HEK293 (cell line): Measurements from ENCODE around the gene CLGN.
A peak's percentile ranks its signal among the peaks of the same experiment; 100 is the strongest.

Source experiments
- BCL11B ChIP-seq: fragments of 450-650 bp; formaldehyde crosslinking; IDR thresholded peaks from 2 replicates; pipeline ENCODE4 v1.5.1; 2016; ENCODE audit warnings: low read depth, missing biosample characterization, missing genetic modification characterization
- IKZF3 ChIP-seq: fragments of 450-650 bp; IDR thresholded peaks from 2 replicates; pipeline ENCODE4 v1.5.0; 2018; ENCODE audit warnings: missing biosample characterization, mild to moderate bottlenecking, missing genetic modification characterization, moderate library complexity
- OVOL3 ChIP-seq: fragments of 450-650 bp; formaldehyde crosslinking; IDR thresholded peaks from 2 replicates; pipeline ENCODE4 v1.5.1; 2016; ENCODE audit warnings: missing biosample characterization, missing genetic modification characterization
- SCRT1 ChIP-seq: fragments of 450-650 bp; formaldehyde crosslinking; IDR thresholded peaks from 2 replicates; pipeline ENCODE4 v1.5.1; 2016; ENCODE audit warnings: missing biosample characterization, missing genetic modification characterization, borderline replicate concordance
- ZBTB17 ChIP-seq: fragments of 450-650 bp; formaldehyde crosslinking; IDR thresholded peaks from 2 replicates; pipeline ENCODE4 v1.5.1; 2016; ENCODE audit warnings: missing biosample characterization, missing genetic modification characterization
- ZNF146 ChIP-seq: fragments of 450-650 bp; formaldehyde crosslinking; IDR thresholded peaks from 2 replicates; pipeline ENCODE4 v1.5.1; 2016; ENCODE audit warnings: missing biosample characterization, missing genetic modification characterization
- ZNF2 ChIP-seq: fragments of 450-650 bp; formaldehyde crosslinking; IDR thresholded peaks from 2 replicates; pipeline ENCODE4 v1.5.1; 2016; ENCODE audit warnings: missing biosample characterization, missing genetic modification characterization
- ZNF221 ChIP-seq: fragments of 450-650 bp; formaldehyde crosslinking; IDR thresholded peaks from 2 replicates; pipeline ENCODE4 v1.5.1; 2017; ENCODE audit warnings: missing biosample characterization, missing genetic modification characterization, borderline replicate concordance
- ZNF248 ChIP-seq: fragments of 450-650 bp; formaldehyde crosslinking; IDR thresholded peaks from 2 replicates; pipeline ENCODE4 v1.5.1; 2017; ENCODE audit warnings: missing biosample characterization, missing genetic modification characterization
- ZNF311 ChIP-seq: fragments of 450-650 bp; formaldehyde crosslinking; IDR thresholded peaks from 2 replicates; pipeline ENCODE4 v1.5.1; 2017; ENCODE audit warnings: missing biosample characterization, missing genetic modification characterization, borderline replicate concordance
- ZNF335 ChIP-seq: fragments of 450-650 bp; formaldehyde crosslinking; conservative IDR thresholded peaks from 2 replicates; pipeline ENCODE4 v1.5.1; 2016; ENCODE audit warnings: missing biosample characterization, missing genetic modification characterization
- ZNF423 ChIP-seq: fragments of 450-650 bp; formaldehyde crosslinking; IDR thresholded peaks from 2 replicates; pipeline ENCODE4 v1.5.1; 2016; ENCODE audit warnings: missing biosample characterization, missing genetic modification characterization
- ZNF48 ChIP-seq: fragments of 450-650 bp; formaldehyde crosslinking; IDR thresholded peaks from 2 replicates; pipeline ENCODE4 v1.5.1; 2016; ENCODE audit warnings: missing biosample characterization, missing genetic modification characterization
- ZNF560 ChIP-seq: fragments of 450-650 bp; formaldehyde crosslinking; IDR thresholded peaks from 2 replicates; pipeline ENCODE4 v1.5.1; 2017; ENCODE audit warnings: missing biosample characterization, missing genetic modification characterization, borderline replicate concordance
- ZNF571 ChIP-seq: fragments of 450-650 bp; formaldehyde crosslinking; IDR thresholded peaks from 2 replicates; pipeline ENCODE4 v1.5.0; 2017; ENCODE audit warnings: missing biosample characterization, missing genetic modification characterization
- ZNF768 ChIP-seq: fragments of 450-650 bp; formaldehyde crosslinking; IDR thresholded peaks from 2 replicates; pipeline ENCODE4 v1.5.1; 2018; ENCODE audit warnings: missing biosample characterization, mild to moderate bottlenecking, missing genetic modification characterization
- ZNF791 ChIP-seq: fragments of 450-650 bp; formaldehyde crosslinking; IDR thresholded peaks from 2 replicates; pipeline ENCODE4 v1.5.1; 2016; ENCODE audit warnings: missing biosample characterization, missing genetic modification characterization
- TF ChIP-seq, protein P1 (sequence below): fragments of 450-650 bp; formaldehyde crosslinking; conservative IDR thresholded peaks from 2 replicates; pipeline ENCODE4 v1.5.1; 2016; ENCODE audit warnings: low read depth, missing biosample characterization, missing genetic modification characterization
- TF ChIP-seq, protein P2 (sequence below): fragments of 450-650 bp; formaldehyde crosslinking; IDR thresholded peaks from 2 replicates; pipeline ENCODE4 v1.5.1; 2016; ENCODE audit warnings: missing biosample characterization, missing genetic modification characterization
- TF ChIP-seq, protein P3 (sequence below): sonication (generic); formaldehyde crosslinking; IDR thresholded peaks from 2 replicates; pipeline ENCODE4 v1.8.1; 2022; ENCODE audit warnings: mild to moderate bottlenecking, moderate library complexity, missing genetic modification reagents
- TF ChIP-seq, protein P4 (sequence below): fragments of 450-650 bp; formaldehyde crosslinking; IDR thresholded peaks from 2 replicates; pipeline ENCODE4 v1.5.1; 2016; ENCODE audit warnings: missing biosample characterization, missing genetic modification characterization
- TF ChIP-seq, protein P5 (sequence below): fragments of 450-650 bp; formaldehyde crosslinking; IDR thresholded peaks from 2 replicates; pipeline ENCODE4 v1.5.1; 2017; ENCODE audit warnings: missing biosample characterization, missing genetic modification characterization
- TF ChIP-seq, protein P6 (sequence below): fragments of 450-650 bp; formaldehyde crosslinking; conservative IDR thresholded peaks from 2 replicates; pipeline ENCODE4 v1.5.1; 2016; ENCODE audit warnings: low read depth, missing biosample characterization, missing genetic modification characterization

The CLGN gene

DNA sequence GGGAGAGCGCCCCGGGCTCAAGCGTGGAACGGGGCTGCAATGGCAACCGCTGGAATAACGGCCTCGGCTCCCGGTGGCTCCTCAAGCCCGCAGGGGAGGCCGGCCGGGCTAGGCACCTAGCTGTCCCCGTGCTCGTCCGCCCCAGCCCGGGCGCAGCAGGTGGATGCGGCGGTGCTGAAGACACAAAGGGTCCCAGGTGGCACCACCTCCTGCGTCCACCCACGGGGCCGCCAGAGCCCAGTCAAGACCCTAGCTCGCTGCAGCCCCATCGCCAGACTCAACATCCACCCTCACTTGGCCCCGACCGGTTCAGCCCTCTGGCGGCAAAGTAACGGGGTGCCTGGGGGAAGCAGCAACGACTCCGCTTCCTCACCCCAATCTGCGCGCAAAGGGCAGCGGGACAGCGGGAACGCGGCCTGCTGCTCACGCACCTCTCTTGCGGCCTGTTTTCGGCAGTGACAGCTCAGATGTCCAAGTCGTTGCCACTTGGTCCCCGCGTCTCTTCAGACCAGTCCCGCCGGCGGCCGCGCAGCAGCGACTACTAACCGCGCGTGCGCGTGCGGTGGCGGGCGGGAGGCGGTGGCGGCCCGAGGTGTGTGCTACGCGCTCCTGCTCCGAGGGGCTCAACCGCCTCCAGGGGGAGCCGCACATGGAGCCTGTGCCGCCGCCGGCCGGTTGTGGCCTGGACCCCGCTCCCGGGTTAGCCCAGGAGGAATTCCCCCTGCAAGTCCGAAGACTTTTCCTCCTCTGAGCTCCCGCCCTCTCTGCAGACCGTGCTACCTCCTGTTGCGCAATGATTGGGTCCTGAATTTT is at the start of gene CLGN (continued):
- TF ChIP-seq, protein P1, sequence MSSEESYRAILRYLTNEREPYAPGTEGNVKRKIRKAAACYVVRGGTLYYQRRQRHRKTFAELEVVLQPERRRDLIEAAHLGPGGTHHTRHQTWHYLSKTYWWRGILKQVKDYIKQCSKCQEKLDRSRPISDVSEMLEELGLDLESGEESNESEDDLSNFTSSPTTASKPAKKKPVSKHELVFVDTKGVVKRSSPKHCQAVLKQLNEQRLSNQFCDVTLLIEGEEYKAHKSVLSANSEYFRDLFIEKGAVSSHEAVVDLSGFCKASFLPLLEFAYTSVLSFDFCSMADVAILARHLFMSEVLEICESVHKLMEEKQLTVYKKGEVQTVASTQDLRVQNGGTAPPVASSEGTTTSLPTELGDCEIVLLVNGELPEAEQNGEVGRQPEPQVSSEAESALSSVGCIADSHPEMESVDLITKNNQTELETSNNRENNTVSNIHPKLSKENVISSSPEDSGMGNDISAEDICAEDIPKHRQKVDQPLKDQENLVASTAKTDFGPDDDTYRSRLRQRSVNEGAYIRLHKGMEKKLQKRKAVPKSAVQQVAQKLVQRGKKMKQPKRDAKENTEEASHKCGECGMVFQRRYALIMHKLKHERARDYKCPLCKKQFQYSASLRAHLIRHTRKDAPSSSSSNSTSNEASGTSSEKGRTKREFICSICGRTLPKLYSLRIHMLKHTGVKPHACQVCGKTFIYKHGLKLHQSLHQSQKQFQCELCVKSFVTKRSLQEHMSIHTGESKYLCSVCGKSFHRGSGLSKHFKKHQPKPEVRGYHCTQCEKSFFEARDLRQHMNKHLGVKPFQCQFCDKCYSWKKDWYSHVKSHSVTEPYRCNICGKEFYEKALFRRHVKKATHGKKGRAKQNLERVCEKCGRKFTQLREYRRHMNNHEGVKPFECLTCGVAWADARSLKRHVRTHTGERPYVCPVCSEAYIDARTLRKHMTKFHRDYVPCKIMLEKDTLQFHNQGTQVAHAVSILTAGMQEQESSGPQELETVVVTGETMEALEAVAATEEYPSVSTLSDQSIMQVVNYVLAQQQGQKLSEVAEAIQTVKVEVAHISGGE (tag by site-specific recombination) = peak; percentile 43; the same call in 1 of the 2 replicates
- TF ChIP-seq ZNF791 (tag by site-specific recombination) (no peak), ZNF2 (no peak), OVOL3 (tag by site-specific recombination) (0 out of 2 replicates have a peak, but pooled peaks have one; percentile 30), ZNF221 (tag by site-specific recombination) (no peak), ZNF48 (tag by site-specific recombination) (no peak), ZNF248 (tag by site-specific recombination) (no peak), ZNF146 (tag by site-specific recombination) (no peak), IKZF3 (tag by site-specific recombination) (peak; percentile 66; the same call in 1 of the 2 replicates), ZNF423 (no peak), ZNF768 (tag by site-specific recombination) (no peak), ZNF560 (tag by site-specific recombination) (no peak), BCL11B (tag by site-specific recombination) (no peak), ZNF335 (tag by site-specific recombination) (peak; percentile 77), ZNF571 (tag by site-specific recombination) (no peak), SCRT1 (tag by site-specific recombination) (no peak; the same call in 1 of the 2 replicates), ZBTB17 (peak; percentile 41; the same call in 1 of the 2 replicates), ZNF311 (tag by site-specific recombination) (no peak)
- TF ChIP-seq, protein P2, sequence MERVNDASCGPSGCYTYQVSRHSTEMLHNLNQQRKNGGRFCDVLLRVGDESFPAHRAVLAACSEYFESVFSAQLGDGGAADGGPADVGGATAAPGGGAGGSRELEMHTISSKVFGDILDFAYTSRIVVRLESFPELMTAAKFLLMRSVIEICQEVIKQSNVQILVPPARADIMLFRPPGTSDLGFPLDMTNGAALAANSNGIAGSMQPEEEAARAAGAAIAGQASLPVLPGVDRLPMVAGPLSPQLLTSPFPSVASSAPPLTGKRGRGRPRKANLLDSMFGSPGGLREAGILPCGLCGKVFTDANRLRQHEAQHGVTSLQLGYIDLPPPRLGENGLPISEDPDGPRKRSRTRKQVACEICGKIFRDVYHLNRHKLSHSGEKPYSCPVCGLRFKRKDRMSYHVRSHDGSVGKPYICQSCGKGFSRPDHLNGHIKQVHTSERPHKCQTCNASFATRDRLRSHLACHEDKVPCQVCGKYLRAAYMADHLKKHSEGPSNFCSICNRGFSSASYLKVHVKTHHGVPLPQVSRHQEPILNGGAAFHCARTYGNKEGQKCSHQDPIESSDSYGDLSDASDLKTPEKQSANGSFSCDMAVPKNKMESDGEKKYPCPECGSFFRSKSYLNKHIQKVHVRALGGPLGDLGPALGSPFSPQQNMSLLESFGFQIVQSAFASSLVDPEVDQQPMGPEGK (tag by site-specific recombination) = no peak
- TF ChIP-seq, protein P3, sequence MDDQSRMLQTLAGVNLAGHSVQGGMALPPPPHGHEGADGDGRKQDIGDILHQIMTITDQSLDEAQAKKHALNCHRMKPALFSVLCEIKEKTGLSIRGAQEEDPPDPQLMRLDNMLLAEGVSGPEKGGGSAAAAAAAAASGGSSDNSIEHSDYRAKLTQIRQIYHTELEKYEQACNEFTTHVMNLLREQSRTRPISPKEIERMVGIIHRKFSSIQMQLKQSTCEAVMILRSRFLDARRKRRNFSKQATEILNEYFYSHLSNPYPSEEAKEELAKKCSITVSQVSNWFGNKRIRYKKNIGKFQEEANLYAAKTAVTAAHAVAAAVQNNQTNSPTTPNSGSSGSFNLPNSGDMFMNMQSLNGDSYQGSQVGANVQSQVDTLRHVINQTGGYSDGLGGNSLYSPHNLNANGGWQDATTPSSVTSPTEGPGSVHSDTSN (CRISPR knock-in tag) = no peak
- TF ChIP-seq, protein P4, sequence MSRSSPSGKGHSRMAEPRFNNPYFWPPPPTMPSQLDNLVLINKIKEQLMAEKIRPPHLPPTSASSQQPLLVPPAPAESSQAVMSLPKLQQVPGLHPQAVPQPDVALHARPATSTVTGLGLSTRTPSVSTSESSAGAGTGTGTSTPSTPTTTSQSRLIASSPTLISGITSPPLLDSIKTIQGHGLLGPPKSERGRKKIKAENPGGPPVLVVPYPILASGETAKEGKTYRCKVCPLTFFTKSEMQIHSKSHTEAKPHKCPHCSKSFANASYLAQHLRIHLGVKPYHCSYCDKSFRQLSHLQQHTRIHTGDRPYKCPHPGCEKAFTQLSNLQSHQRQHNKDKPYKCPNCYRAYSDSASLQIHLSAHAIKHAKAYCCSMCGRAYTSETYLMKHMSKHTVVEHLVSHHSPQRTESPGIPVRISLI (tag by site-specific recombination) = no peak
- TF ChIP-seq, protein P5, sequence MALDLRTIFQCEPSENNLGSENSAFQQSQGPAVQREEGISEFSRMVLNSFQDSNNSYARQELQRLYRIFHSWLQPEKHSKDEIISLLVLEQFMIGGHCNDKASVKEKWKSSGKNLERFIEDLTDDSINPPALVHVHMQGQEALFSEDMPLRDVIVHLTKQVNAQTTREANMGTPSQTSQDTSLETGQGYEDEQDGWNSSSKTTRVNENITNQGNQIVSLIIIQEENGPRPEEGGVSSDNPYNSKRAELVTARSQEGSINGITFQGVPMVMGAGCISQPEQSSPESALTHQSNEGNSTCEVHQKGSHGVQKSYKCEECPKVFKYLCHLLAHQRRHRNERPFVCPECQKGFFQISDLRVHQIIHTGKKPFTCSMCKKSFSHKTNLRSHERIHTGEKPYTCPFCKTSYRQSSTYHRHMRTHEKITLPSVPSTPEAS = no peak
- TF ChIP-seq, protein P6, sequence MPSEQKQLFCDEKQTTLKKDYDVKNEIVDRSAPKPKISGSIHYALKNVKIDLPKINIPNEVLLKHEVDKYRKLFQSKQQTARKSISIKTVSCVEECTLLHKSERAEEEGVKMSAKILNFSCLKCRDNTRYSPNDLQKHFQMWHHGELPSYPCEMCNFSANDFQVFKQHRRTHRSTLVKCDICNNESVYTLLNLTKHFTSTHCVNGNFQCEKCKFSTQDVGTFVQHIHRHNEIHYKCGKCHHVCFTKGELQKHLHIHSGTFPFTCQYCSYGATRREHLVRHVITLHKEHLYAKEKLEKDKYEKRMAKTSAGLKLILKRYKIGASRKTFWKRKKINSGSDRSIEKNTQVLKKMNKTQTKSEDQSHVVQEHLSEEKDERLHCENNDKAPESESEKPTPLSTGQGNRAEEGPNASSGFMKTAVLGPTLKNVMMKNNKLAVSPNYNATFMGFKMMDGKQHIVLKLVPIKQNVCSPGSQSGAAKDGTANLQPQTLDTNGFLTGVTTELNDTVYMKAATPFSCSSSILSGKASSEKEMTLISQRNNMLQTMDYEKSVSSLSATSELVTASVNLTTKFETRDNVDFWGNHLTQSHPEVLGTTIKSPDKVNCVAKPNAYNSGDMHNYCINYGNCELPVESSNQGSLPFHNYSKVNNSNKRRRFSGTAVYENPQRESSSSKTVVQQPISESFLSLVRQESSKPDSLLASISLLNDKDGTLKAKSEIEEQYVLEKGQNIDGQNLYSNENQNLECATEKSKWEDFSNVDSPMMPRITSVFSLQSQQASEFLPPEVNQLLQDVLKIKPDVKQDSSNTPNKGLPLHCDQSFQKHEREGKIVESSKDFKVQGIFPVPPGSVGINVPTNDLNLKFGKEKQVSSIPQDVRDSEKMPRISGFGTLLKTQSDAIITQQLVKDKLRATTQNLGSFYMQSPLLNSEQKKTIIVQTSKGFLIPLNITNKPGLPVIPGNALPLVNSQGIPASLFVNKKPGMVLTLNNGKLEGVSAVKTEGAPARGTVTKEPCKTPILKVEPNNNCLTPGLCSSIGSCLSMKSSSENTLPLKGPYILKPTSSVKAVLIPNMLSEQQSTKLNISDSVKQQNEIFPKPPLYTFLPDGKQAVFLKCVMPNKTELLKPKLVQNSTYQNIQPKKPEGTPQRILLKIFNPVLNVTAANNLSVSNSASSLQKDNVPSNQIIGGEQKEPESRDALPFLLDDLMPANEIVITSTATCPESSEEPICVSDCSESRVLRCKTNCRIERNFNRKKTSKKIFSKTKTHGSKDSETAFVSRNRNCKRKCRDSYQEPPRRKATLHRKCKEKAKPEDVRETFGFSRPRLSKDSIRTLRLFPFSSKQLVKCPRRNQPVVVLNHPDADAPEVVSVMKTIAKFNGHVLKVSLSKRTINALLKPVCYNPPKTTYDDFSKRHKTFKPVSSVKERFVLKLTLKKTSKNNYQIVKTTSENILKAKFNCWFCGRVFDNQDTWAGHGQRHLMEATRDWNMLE (tag by site-specific recombination) = no peak
